ENCODE measurements around the gene DIPK1B.

- TF ChIP-seq CTCF (IDR thresholded peaks at IDR 0.05; ENCODE audit: insufficient read depth, low read depth, low read length) (no peak), EZH2 (IDR thresholded peaks at IDR 0.05; ENCODE audit: insufficient read depth, low read length) (no peak)
Measured at GRCh38 chr9:136714096-136714892, 1.9 kb downstream of the DIPK1B start.

Measured in astrocyte (in vitro differentiated cells and primary cell).